ENCODE results near the gene DRAP1. TPM values are rescaled to one million over a fixed set of nuclear protein-coding genes. Genes with fewer than 3 reads are reported as not detected.
"Not testable (repeated sequence)": the region's sequence is repeated elsewhere in the genome, so short reads cannot be mapped to it uniquely, and the experiment has no call there.

The DRAP1 gene
- total RNA-seq, 1 donor from 2014 or later = 59.2 TPM

GRCh38 chr11:65891219-65892136 lies 27.7 kb upstream of the DRAP1 start:
- peaks cover 0 to 5% of the 10 kb centered on the region in 2 donors for H3K36me3 ChIP-seq
- intact Hi-C loops (cut with DNase I) = loop anchor here (2.0 kb wide), 1 partner anchor 27 kb away; the partner anchor contains the start of genes C11orf68 and DRAP1
- H3K27me3 ChIP-seq = no peaks in the 10 kb centered on the region
- peak in 1 of 2 donors; percentile 45 for TF ChIP-seq POLR2AphosphoS5 (IDR thresholded peaks at IDR 0.05; ENCODE audit: insufficient read depth in 1 of 2, low read depth in 1 of 2)
- TF ChIP-seq CTCF (IDR thresholded peaks at IDR 0.05) = no peak
- TF ChIP-seq POLR2A (IDR thresholded peaks at IDR 0.05) = no peak
- peak overlapping the region; percentile 97 for H3K27ac ChIP-seq
- peaks cover 65% of the 10 kb centered on the region for H3K4me1 ChIP-seq
- H3K9me3 ChIP-seq = no peaks in the 10 kb centered on the region
- no peak for DNase-seq (ENCODE audit: extremely low spot score in 2 of 2)
- H3K4me3 ChIP-seq = peak overlapping the region; percentile 69 to 73

- DNase-seq (ENCODE audit: extremely low spot score in 2 of 2); H3K27me3 ChIP-seq; H3K9me3 ChIP-seq; H3K36me3 ChIP-seq; intact Hi-C loops (cut with DNase I): not testable (repeated sequence)
- Histone ChIP-seq H3K4me3 (peak overlapping the region; percentile 69 to 73), H3K27ac (peak overlapping the region; percentile 97), H3K4me1 (peaks cover 60% of the 10 kb centered on the region)
These were observed 27.1 kb upstream of the DRAP1 start for GRCh38 chr11:65892137-65892540.

- H3K27ac ChIP-seq = peak overlapping the region; percentile 97
- H3K4me3 ChIP-seq = peak overlapping the region; percentile 11 to 16
- H3K9me3 ChIP-seq = no peaks in the 10 kb centered on the region
- intact Hi-C loops (cut with DNase I) = no loop called here
- no peak for DNase-seq (ENCODE audit: extremely low spot score in 2 of 2)
- H3K36me3 ChIP-seq = no peaks in the 10 kb centered on the region
- H3K4me1 ChIP-seq = peaks cover 54% of the 10 kb centered on the region
- TF ChIP-seq POLR2AphosphoS5 (IDR thresholded peaks at IDR 0.05; ENCODE audit: insufficient read depth in 1 of 2, low read depth in 1 of 2) (no peak), POLR2A (IDR thresholded peaks at IDR 0.05) (no peak), CTCF (IDR thresholded peaks at IDR 0.05) (no peak)
- H3K27me3 ChIP-seq = no peaks in the 10 kb centered on the region
These were observed 26.4 kb upstream of the DRAP1 start for GRCh38 chr11:65892661-65893317.

GRCh38 chr11:65894034-65894591 lies 25.1 kb upstream of the DRAP1 start:
- no peaks in the 10 kb centered on the region for H3K27me3 ChIP-seq
- peak overlapping the region; percentile 97 for H3K27ac ChIP-seq
- no peak for TF ChIP-seq POLR2A (IDR thresholded peaks at IDR 0.05)
- no peak for TF ChIP-seq CTCF (IDR thresholded peaks at IDR 0.05)
- TF ChIP-seq POLR2AphosphoS5 (IDR thresholded peaks at IDR 0.05; ENCODE audit: insufficient read depth in 1 of 2, low read depth in 1 of 2) = no peak
- no peaks in the 10 kb centered on the region for H3K36me3 ChIP-seq
- intact Hi-C loops (cut with DNase I) = no loop called here
- H3K4me3 ChIP-seq = peak overlapping the region in 1 of 2 donors; percentile 11
- no peaks in the 10 kb centered on the region for H3K9me3 ChIP-seq
- no peak for DNase-seq (ENCODE audit: extremely low spot score in 2 of 2)
- H3K4me1 ChIP-seq = peaks cover 52% of the 10 kb centered on the region

- Histone ChIP-seq H3K36me3 (no peaks in the 10 kb centered on the region), H3K9me3 (no peaks in the 10 kb centered on the region), H3K27ac (no peak overlapping the region), H3K4me3 (no peak overlapping the region), H3K4me1 (peaks cover 52% of the 10 kb centered on the region), H3K27me3 (no peaks in the 10 kb centered on the region)
- intact Hi-C loops (cut with DNase I) = no loop called here
- TF ChIP-seq CTCF (IDR thresholded peaks at IDR 0.05) (no peak), POLR2AphosphoS5 (IDR thresholded peaks at IDR 0.05; ENCODE audit: insufficient read depth in 1 of 2, low read depth in 1 of 2) (no peak), POLR2A (IDR thresholded peaks at IDR 0.05) (no peak)
- no peak for DNase-seq (ENCODE audit: extremely low spot score in 2 of 2)
These were observed 23.7 kb upstream of the DRAP1 start for GRCh38 chr11:65895482-65895981.
